Loucy (cell line): Measurements from ENCODE around the gene KRTAP12-3.

ENCODE experiments used
- EZH2phosphoT487 ChIP-seq: fragments of 200-600 bp; IDR thresholded peaks from 2 replicates; pipeline ENCODE4 v1.6.1; 2018; ENCODE audit warnings: antibody characterized with exemption, mild to moderate bottlenecking, moderate library complexity, borderline replicate concordance
- TF ChIP-seq, protein P1 (sequence below): fragments of 200-600 bp; sonication (generic); conservative IDR thresholded peaks from 2 replicates; pipeline ENCODE4 v1.5.1; 2014; ENCODE audit warnings: mild to moderate bottlenecking, antibody characterized with exemption, low read length

GRCh38 chr21:44686843-44687561, 29.3 kb downstream of the KRTAP12-3 start:
- TF ChIP-seq, protein P1, sequence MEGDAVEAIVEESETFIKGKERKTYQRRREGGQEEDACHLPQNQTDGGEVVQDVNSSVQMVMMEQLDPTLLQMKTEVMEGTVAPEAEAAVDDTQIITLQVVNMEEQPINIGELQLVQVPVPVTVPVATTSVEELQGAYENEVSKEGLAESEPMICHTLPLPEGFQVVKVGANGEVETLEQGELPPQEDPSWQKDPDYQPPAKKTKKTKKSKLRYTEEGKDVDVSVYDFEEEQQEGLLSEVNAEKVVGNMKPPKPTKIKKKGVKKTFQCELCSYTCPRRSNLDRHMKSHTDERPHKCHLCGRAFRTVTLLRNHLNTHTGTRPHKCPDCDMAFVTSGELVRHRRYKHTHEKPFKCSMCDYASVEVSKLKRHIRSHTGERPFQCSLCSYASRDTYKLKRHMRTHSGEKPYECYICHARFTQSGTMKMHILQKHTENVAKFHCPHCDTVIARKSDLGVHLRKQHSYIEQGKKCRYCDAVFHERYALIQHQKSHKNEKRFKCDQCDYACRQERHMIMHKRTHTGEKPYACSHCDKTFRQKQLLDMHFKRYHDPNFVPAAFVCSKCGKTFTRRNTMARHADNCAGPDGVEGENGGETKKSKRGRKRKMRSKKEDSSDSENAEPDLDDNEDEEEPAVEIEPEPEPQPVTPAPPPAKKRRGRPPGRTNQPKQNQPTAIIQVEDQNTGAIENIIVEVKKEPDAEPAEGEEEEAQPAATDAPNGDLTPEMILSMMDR: no peak
- no peak for TF ChIP-seq EZH2phosphoT487
